T-helper 9 cell (primary cell): Measurements from ENCODE around the gene PPP4R1.

Source experiments
- DNase-seq: peaks from one replicate; pipeline ENCODE4 v3.0.0-alpha.2; 2020

The PPP4R1 gene

GRCh38 chr18:9586814-9587213 lies 27.5 kb downstream of the PPP4R1 start:
- no peak for DNase-seq

- DNase-seq = no peak
Observed at GRCh38 chr18:9581667-9582066, 32.7 kb downstream of the PPP4R1 start.

- DNase-seq = no peak
Observed at GRCh38 chr18:9578306-9578705, 36.1 kb downstream of the PPP4R1 start.

- no peak for DNase-seq
Observed at GRCh38 chr18:9577361-9577760, 37.0 kb downstream of the PPP4R1 start.

- no peak for DNase-seq
Observed at GRCh38 chr18:9575558-9575957, 38.8 kb downstream of the PPP4R1 start.

GRCh38 chr18:9574473-9575115 lies 39.8 kb downstream of the PPP4R1 start:
- DNase-seq = no peak

GRCh38 chr18:9571546-9571945 lies 42.8 kb downstream of the PPP4R1 start:
- DNase-seq = no peak

GRCh38 chr18:9570255-9570654 lies 44.1 kb downstream of the PPP4R1 start:
- DNase-seq = no peak

- no peak for DNase-seq
Observed at GRCh38 chr18:9569178-9569577, 45.2 kb downstream of the PPP4R1 start.

GRCh38 chr18:9568186-9568585 lies 46.2 kb downstream of the PPP4R1 start:
- DNase-seq = no peak

GRCh38 chr18:9565407-9565806 lies 49.0 kb downstream of the PPP4R1 start:
- no peak for DNase-seq

GRCh38 chr18:9563331-9563730 lies 51.0 kb downstream of the PPP4R1 start:
- no peak for DNase-seq

GRCh38 chr18:9562584-9562983 lies 51.8 kb downstream of the PPP4R1 start:
- no peak for DNase-seq

GRCh38 chr18:9561759-9562158 lies 52.6 kb downstream of the PPP4R1 start:
- no peak for DNase-seq

- no peak for DNase-seq
Observed at GRCh38 chr18:9559253-9559652, 55.1 kb downstream of the PPP4R1 start.

GRCh38 chr18:9558387-9559064 lies 55.8 kb downstream of the PPP4R1 start:
- no peak for DNase-seq

- DNase-seq = no peak
Observed at GRCh38 chr18:9557250-9557943, 57.0 kb downstream of the PPP4R1 start.

- DNase-seq = no peak
Observed at GRCh38 chr18:9552616-9553015, 61.7 kb downstream of the PPP4R1 start.

- no peak for DNase-seq
Observed at GRCh38 chr18:9552191-9552590, 62.2 kb downstream of the PPP4R1 start.

- DNase-seq = no peak
Observed at GRCh38 chr18:9550429-9550828, 63.9 kb downstream of the PPP4R1 start.

GRCh38 chr18:9549405-9549804 lies 65.0 kb downstream of the PPP4R1 start:
- no peak for DNase-seq

GRCh38 chr18:9547782-9548181 lies 66.6 kb downstream of the PPP4R1 start:
- no peak for DNase-seq

- no peak for DNase-seq
Observed at GRCh38 chr18:9546468-9546867, 67.9 kb downstream of the PPP4R1 start.

- DNase-seq = no peak
Observed at GRCh38 chr18:9545029-9545428, 69.3 kb downstream of the PPP4R1 start.
